Cardiac fibroblast (primary cell): ENCODE results near the gene GALNT16.
A peak's percentile ranks its signal among the peaks of the same experiment; 100 is the strongest.

ENCODE experiments used
- DNase-seq, 2 donors: peaks; one replicate each; pipeline versions ENCODE4 v3.0.0 to v3.0.0-alpha.2; 2010; ENCODE audit warnings: low read depth in 2 of 2
- H3K4me3 ChIP-seq, 2 donors: replicated peaks in 1 of 2; 1 replicate in 1 of 2; 2 replicates in 1 of 2; pipeline ENCODE4 v1.5.1; 2011; ENCODE audit warnings: low read depth in 2 of 2, low read length in 2 of 2, mild to moderate bottlenecking in 2 of 2, moderate library complexity in 1 of 2
- CTCF ChIP-seq: IDR thresholded peaks from one replicate; pipeline ENCODE4 v1.5.1; 2011; ENCODE audit warnings: low read depth, mild to moderate bottlenecking, low read length, inconsistent platforms

Gene GALNT16

GRCh38 chr14:69356903-69357543 is 97.1 kb downstream of the GALNT16 start:
- no peak for DNase-seq
- no peak for TF ChIP-seq CTCF
- H3K4me3 ChIP-seq = no peak overlapping the region

- DNase-seq = no peak
- TF ChIP-seq CTCF = no peak
- H3K4me3 ChIP-seq = no peak overlapping the region
Measured at GRCh38 chr14:69357544-69358200, 97.7 kb downstream of the GALNT16 start.

GRCh38 chr14:69358233-69358963 is 98.4 kb downstream of the GALNT16 start:
- no peak for TF ChIP-seq CTCF
- DNase-seq = no peak
- H3K4me3 ChIP-seq = no peak overlapping the region

- TF ChIP-seq CTCF = no peak
- DNase-seq = no peak
- H3K4me3 ChIP-seq = no peak overlapping the region
Measured at GRCh38 chr14:69358966-69359365, 99.0 kb downstream of the GALNT16 start.

- DNase-seq = no peak
- no peak overlapping the region for H3K4me3 ChIP-seq
- TF ChIP-seq CTCF = no peak
Measured at GRCh38 chr14:69360438-69361108, 100.6 kb downstream of the GALNT16 start.

- peak; percentile 67 for TF ChIP-seq CTCF
- DNase-seq = peak; percentile 48 to 52
- no peak overlapping the region for H3K4me3 ChIP-seq
Measured at GRCh38 chr14:69363055-69363454, 103.1 kb downstream of the GALNT16 start.
